OCI-M1 (cell line): ENCODE measurements around the gene TMEM138.

Experiments
- DNase-seq: peaks from one replicate; lab custom pipeline; 2025; lab: John Stamatoyannopoulos, UW

TMEM138 gene

GRCh38 chr11:61342207-61342803 lies 19.9 kb upstream of the TMEM138 start:
- no peak for DNase-seq

- no peak for DNase-seq
Measured at GRCh38 chr11:61343792-61344745, 18.1 kb upstream of the TMEM138 start.

GRCh38 chr11:61345170-61345610 lies 17.0 kb upstream of the TMEM138 start:
- DNase-seq, result no peak

GRCh38 chr11:61345954-61346843 lies 16.0 kb upstream of the TMEM138 start:
- DNase-seq, result no peak

- no peak for DNase-seq
Measured at GRCh38 chr11:61347916-61348461, 14.2 kb upstream of the TMEM138 start.

- no peak for DNase-seq
Measured at GRCh38 chr11:61349189-61349751, 12.9 kb upstream of the TMEM138 start.

GRCh38 chr11:61349916-61350315 lies 12.3 kb upstream of the TMEM138 start:
- no peak for DNase-seq

- no peak for DNase-seq
Measured at GRCh38 chr11:61350336-61350735, 11.8 kb upstream of the TMEM138 start.

GRCh38 chr11:61350803-61351202 lies 11.4 kb upstream of the TMEM138 start:
- DNase-seq, result no peak

- DNase-seq, result no peak
Measured at GRCh38 chr11:61352038-61352437, 10.1 kb upstream of the TMEM138 start.

GRCh38 chr11:61353131-61354067 lies 8.8 kb upstream of the TMEM138 start:
- no peak for DNase-seq

GRCh38 chr11:61354208-61354607 lies 8.0 kb upstream of the TMEM138 start:
- DNase-seq, result no peak

- no peak for DNase-seq
Measured at GRCh38 chr11:61356706-61357105, 5.5 kb upstream of the TMEM138 start.

- DNase-seq, result peak; percentile 81
Measured at GRCh38 chr11:61357233-61357893, 4.8 kb upstream of the TMEM138 start.

GRCh38 chr11:61357894-61358239 lies 4.3 kb upstream of the TMEM138 start:
- DNase-seq, result no peak

- no peak for DNase-seq
Measured at GRCh38 chr11:61358566-61358965, 3.6 kb upstream of the TMEM138 start.

- peak; percentile 29 for DNase-seq
Measured at GRCh38 chr11:61359516-61359915, 2.7 kb upstream of the TMEM138 start.

- no peak for DNase-seq
Measured at GRCh38 chr11:61361237-61361740, 885 bp upstream of the TMEM138 start.

- peak; percentile 64 for DNase-seq
Measured at GRCh38 chr11:61362542-61362875, 335 bp downstream of the TMEM138 start.
